Activated CD8-positive, alpha-beta memory T cell treated with anti-CD3 and anti-CD28 coated beads, Interleukin-2, amount 50 U/mL, for 24 hours (primary cell): ENCODE data around the gene PRICKLE2.

Source experiments
- DNase-seq: peaks from one replicate; pipeline ENCODE4 v3.0.0-alpha.2; 2020; ENCODE audit errors: extremely low read depth

PRICKLE2 gene

DNA sequence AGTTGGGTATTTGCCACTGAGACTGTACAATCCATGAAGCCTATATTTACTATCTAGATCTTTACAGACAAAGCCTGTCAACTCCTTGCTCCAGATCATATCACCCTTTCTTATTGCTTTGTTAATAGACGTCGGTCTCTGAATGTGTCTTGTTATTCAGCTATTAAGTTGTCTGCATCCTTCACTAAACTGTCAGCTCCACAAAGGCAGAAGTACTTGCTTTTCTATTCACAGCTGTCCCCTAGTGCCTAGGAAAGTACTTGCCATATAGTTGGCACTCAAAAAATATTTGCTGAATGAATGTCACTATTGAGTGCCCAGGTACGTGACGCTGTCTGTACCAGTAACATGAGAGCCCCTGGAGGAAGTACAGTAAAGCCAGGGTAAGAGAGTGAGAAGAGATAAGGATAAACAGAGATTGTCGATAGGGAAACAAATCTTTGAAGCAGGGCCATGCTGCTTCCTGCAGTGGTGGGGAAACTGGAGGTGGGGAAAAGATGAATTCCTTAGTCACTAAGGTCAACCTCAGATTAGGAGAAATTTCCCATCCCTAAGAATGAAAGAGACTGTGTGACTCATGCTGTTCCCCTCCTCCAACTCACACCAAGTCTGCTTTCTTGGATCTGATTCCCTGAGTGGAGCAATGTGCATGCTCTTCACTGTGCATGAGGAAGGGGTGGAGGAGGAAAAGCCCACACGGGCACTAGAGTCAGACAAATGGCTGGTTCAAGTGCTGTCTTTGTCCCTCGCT, 36.3 kb downstream of the PRICKLE2 start:
- DNase-seq = no peak

DNA sequence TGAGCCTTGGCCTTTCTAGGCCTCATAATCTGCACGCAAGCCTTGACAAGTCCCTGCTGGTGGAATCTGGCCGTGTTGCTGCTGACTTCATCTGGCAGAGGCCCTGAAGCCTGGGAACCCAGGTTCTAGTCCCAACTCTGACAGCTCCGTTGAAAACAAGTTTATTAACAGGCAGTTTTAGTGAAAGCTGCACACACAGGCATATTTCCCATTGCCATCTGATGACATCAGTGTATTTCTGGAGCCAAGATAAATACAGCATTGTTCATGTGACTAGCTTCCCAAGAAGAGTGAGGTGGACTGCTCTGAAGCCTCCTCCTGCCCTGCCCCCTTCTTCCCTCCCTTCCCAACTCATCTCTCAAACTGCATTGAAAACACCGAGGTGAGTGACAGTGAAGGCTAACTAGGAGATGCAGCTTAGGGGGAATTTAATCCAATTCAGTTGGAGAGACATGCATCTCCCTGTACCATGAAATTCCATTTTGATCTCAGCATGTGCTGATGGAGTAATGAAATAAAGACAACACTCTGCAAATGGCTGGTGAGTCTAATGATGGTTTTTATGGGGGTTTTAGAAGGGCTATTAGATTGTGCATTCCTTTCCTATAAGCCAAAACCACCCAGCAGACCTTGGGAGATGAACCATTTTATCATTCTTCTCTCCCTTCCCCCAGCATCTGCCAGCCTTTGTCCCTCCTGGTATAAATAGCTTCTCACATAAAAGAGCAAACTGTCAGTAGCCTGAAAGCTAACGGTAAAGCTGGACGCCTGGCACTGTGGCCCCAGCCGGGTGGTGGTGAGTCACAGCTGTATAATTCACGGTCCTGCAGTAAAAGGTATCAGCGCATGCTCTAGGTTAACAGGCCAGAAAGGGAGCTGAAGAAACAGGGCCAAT, 38.0 kb downstream of the PRICKLE2 start:
- DNase-seq = no peak

DNA sequence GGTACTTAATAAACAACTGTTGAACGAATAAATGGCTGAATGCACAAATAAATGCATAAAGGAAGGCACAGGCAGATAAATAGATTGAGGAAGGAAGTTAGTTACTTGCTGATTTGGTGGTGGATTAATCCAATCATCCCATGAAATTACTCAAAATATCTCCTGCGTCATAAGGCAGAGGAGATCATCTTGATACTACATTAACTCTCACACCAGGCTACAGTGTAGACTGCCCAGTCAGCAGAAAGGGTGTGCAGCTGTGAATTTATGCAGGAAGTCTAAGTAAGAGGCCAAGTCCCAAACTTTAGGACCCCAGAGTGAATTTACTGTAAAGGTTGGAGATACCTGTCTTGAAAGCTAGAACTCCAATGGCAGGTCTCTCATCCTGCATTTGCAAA, 38.6 kb downstream of the PRICKLE2 start:
- no peak for DNase-seq

DNA sequence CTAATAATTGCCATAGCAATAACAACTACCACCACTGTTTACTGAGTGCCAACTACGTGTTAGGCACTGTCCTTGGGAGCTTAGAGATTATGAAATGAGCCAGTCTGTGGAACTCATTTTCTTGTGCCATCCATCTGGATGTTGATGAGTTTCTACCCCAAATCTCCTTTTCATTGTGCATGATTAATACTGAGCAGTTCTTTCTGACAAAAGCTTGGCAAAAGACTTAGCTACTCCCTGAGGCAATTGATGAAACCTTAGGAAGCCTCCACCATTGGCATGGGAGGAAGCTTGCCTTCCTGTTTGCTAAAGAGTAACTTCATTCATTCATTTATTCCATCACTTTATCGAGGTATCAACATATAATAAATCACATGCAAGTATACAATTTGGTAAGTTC, 39.8 kb downstream of the PRICKLE2 start:
- no peak for DNase-seq

DNA sequence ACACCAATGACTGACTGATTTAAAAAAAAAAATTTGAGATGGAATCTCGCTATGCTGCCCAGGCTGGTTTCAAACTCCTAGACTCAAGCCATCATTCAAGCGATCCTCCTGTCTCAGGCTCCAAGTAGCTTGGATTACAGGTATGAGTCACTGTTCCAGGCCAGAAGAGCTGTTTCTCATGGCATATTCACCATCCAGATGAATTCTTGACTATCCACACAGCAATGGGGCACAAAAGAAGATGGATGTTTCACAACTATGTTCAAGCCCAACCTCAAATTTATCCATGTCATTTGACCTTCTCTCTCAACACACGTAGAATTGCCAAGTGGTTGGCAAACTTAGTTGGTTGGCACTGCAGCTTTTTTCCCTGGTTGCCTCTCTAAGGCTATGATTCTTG, 40.6 kb downstream of the PRICKLE2 start:
- no peak for DNase-seq

DNA sequence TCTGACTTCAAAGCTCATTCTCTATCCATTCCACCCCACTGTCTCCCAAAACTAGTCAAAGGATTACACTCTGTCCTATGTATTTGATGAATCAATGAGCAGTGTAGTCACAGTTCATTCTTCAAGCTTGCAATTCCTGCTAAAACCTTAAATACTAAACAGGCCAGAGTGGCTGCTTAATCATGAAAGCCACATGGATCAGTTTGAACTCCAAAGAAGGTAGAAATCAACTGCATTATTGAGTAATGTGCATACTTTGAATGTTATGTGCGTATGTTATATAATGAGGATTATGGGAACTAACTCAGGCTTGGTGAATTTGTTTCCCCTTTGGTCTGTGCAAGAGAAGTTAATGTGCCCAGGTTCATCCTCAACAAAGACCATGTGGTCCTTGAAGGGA, 45.4 kb downstream of the PRICKLE2 start:
- no peak for DNase-seq

DNA sequence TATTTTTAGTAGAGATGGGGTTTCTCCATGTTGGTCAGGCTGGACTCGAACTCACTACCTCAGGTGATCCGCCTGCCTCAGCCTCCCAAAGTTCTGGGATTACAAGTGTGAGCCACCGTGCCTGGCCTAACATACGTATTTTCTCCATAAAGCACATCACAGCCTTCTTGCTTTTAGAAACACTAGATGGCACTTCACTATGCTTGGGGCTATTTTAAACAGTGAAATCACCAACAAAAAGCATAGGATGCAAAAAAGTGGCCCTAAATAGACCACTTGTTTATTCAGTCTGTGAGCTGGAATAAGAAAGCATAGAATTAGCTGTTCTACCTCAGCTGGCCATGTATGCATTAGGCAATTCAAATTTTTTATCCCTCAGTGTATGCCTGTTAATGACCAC, 46.0 kb downstream of the PRICKLE2 start:
- no peak for DNase-seq

DNA sequence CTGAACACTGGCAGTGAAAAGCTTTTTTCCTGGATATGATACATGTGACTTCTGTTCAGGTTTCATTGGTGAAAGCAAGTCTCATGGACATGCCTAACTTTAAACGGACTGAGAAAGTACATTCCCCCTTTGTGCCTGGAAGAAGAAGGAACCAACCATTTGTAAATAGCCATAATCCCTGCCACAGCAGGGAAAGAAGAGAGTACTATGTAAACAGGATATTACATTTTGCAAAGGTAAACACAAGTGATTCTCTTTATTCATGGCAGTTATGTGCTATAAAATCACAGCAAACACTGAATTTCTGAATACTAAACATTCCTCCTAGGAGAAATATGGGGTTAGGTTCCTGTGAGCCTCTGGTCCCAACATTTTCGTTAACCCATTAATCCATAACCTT, 46.8 kb downstream of the PRICKLE2 start:
- DNase-seq = no peak

DNA sequence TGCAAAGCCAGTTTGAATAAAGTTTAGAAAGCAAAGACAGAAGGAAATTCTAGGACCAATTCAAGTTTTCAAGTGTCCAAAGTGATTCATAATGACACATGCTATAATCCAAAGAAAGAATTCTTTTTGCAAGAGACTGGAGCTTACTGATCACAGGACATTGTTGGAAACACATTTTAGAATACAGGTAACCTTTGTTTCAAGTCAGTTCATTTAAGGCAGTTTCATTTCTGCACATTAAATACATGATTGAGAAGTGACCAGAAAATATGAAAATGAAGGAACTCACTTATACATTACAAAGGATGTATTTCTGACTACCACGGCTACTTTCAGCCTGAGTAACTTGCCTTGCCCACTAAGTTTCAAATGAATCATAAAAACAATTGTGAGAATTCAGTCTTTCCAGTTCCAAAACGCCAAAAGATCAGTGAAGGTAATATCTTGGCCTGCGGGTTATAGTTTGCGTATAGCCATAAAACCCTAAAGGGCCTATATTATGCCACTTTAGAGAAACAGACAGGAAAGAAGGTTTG, 48.7 kb downstream of the PRICKLE2 start:
- DNase-seq = no peak

DNA sequence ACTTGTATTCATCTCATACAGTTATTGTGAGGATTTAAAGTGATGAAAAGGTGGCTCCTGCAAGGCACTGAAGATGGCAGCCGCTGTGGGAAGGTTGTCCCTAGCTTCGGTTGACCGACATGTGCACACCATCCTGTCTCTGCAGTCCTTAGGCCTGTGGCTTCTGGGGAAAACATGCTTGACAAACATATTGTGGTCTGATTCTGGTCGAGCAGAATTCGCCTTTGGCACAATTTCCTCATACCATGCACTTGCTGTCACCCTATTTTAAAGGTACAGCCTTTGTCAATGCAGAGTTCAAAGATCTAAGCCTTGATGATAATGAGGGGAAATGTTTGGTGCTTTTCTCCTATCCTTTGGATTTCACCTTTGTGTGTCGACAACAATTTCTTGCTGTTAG, 50.9 kb downstream of the PRICKLE2 start:
- DNase-seq = no peak

DNA sequence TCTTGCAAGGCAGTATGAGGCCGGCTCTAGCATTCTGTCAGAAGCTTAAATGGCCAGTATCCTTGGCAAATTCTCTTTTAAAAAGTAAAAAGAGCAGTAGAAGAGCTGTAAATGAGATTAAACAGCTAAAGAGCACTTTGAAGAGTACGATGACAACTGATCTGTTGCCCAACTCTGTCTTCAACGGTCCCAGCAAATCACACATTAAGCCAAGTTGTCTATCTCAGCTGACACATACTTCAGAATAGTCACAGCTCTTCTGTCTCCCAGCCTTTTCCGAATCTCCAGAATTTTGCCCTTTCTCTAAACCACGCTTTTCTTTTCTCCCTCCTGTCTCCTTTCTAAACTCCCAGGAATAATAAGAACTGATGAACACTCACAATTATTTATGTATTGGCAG, 51.7 kb downstream of the PRICKLE2 start:
- DNase-seq = no peak

DNA sequence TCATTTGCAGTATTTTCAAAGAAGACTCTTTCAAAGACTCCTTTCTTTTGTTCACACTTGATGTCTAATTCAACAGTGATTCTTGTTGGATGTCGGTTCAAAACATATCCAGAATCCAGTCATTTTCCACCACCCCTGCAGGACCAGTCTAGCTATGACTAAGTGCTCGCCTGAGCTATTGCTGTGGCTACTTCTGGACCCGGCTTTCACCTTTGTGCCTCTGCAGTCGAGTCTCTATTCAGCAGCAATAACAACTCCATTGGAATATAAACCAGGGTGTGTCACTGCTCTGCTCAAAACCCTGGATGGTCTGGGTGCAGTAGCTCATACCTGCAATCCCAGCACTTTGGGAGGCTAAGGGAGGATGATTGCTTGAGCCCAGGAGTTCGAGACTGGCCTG, 55.0 kb downstream of the PRICKLE2 start:
- no peak for DNase-seq

DNA sequence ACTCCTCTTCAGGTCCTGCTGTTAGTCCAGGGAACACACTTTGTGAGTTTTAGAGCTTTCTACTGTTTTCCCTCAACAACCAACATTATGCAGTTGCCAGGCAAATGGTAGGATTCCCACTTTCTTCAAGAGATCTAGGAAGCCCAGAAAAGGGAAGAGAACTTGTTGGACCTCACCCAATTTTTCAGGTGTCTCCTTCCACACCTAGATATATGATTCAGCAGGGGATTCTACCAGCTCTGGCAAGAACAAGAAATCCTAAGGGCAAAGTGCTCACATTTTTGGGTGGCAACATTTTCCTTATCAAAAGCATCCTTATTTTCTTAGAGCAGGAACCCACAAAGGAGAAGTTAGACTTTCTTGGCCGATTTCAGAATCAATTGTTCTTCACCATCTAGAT, 57.4 kb downstream of the PRICKLE2 start:
- DNase-seq = no peak

DNA sequence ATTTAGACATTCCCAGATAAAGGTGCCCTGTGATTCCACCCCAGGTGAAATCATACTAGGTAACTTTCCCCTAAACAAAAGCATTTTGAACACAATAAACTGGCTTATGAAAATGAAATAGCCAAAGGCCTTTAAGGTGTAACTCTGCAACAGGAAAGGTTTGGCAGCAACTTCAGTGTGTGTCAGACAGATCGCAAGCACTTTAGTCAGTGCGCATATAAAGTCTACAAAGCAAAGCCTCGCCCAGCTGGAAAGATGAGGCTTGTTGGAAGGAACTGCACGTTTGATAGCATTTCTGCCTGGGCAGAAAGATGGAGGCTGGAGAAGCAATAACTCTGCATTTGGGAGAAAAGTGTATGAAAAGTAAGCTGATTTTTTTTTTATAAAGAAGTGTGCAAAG, 57.9 kb downstream of the PRICKLE2 start:
- DNase-seq = no peak

DNA sequence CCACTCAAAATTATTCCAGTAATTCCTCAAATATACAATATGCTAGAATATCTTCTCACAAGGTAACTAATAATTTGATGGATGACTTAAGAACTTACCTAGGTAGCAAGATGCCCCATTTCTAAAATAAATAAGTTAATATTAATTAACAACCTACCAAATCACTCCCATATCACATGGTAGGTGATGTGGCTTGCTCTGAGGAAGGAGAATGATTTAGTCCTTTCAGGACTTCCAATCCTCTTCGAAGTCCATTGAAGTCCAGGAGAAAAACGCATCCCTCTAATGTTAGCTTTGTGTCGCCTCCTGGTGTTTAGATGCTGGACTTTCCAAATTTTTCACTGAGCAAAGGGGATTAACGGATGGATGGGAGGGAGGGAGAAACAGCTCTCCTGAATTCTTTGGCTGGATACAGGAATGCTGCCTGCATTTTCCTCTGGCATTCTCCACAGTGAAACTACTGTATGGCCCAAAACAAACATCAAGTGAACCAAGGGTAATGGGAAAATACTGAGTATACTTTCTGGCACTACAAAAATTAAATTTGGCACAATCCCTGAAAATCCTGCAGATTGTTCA, 58.6 kb downstream of the PRICKLE2 start:
- no peak for DNase-seq

DNA sequence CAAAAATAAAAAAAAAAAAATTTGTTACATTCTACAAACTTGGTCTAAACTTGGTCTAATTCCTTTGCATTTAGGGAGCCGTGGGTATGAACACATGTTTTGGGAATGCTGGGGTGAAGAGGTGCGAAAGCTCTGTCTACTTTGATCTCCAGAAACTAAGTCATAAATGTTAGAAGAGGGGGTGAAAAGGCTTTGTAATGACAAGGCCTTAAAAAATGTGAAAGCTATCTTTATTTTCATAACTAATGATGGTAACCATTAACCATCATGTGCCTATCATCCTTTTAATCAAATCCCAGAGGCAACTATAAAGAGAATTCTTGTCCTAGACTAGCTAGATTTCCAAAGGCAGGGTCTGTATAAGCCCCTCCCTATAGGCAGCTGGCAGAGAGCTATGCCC, 60.9 kb downstream of the PRICKLE2 start:
- no peak for DNase-seq

DNA sequence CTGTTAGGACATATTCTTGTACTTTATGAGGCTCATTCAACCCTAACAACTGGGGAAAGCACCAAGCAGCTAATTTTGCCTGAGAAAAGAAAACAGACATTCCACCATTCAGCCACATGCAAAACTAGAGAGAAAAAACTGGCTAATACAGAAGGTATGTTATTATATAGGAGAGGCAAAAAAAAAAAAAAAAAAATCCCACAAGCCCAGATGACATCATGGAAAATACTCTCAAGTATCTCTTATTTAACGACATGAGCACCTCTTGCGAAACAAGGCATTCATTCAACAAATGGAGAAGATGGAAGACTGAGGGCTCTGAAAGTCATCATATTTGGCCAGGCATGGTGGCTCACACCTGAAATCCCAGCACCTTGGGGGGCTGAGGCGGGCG, 61.5 kb downstream of the PRICKLE2 start:
- DNase-seq = no peak

DNA sequence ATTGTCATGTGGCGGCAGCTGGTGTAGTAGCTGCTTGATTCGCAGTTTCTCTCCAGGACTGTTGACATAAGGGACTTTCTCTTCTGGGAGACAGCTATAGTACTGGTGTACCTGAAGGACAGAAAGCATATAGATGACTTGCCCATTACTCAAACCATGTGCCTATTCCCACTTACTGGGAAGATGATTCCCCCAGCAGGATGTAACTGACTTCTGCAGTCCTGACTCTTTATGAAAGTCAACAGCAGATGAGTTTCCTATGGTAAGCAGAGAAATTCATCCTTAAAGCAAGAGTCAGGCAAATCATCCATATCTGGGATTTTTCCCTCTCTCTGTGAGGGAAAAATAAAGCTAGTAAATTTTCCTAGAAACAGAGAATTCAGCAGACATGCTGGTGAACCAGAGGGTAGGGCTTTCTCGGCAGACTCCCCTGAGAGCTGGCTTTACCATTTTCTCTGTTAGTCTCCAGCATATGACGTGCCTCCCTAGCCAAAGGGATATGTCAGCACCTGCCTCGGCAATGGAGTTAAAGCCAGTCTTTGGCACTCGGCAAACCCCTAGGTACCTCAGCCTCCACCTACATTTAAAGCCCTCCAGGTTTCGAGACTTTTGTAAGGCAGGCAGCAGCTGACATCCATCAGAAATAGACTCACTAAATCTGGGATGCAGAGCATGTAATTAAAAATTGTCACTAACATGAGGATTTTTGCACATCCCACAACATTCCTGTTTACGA, 62.1 kb downstream of the PRICKLE2 start:
- DNase-seq = no peak

DNA sequence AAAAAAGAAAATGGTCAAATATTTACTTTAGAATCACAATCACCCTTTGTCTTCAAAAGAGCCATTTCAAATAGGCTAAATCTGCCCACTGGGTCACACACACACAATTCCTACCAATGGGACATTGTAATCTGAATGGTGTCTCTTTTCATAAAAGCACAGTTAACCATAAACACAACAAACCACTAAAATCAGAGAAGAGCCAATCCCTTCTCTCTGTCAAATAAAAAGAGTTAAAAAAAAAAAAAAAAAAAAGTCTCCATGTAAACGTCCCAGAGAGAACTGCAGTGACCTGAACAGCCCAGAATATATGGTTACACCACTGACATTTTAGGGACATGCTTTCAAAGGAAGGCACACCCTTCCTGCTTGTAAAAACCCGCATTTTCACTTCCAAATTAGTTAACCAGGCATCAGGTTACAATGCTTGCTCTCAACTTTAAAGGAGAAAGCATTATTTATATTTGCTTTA, 63.7 kb downstream of the PRICKLE2 start:
- no peak for DNase-seq

DNA sequence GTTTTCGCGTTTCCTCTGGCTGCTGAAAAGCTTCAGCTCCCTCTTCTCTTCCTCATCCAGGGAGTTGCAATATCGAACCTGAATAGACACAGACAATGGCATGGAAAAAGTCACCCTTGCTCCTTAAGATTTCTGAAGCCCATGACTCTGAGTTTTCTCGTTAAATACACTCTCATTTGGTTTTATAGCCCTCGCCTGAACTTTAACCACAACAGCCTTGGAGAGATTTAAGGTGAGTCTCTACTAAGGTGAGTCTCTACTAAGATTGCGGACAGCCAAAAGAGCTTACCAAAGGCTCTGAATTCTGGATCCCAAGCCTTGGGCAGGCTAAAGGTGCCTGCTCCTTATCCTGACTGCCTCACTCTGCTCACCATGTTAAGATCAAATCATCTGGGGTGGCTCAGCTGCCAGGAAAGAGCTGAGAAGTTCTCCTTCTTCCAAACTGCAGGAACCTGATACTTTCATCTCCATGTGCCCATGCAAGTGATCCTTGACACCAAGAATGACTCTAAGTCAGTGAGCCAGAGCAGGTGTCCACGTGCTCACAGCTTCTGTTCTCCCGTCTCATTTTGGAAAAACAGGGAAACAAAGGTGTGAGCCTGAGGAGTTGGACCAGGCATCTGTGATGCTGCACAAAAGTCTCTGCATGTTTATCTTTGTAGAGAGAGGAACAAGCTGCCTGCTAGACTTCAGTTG, 65.1 kb downstream of the PRICKLE2 start:
- DNase-seq = no peak

DNA sequence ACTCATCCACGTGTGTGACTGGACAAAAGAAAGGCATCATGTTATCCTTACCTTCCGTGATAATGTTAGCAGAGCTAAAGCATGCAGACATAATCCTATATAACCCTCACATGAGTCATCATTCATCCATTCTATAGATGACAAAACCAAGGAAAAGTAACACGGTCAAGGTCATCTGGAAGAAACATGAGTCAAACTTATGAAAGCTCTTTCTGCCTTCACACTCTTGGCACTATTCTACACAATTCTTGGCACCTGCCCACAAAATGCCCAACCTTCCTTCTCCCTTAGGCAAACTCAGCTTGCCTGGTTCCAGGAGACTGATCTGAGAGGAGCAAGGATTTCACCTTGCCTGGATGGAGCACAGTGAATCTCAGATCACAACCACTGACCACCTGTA, 66.9 kb downstream of the PRICKLE2 start:
- no peak for DNase-seq
